Activated naive CD4-positive, alpha-beta T cell treated with anti-CD3 and anti-CD28 coated beads, Interleukin-2, amount 50 U/mL, for 72 hours (primary cell): ENCODE measurements around the gene STING1. TPM values are rescaled to one million over a fixed set of nuclear protein-coding genes. Genes with fewer than 3 reads are reported as not detected.
"Not testable (repeated sequence)": the region's sequence is repeated elsewhere in the genome, so short reads cannot be mapped to it uniquely, and the experiment has no call there.

Source experiments
- ATAC-seq, 2 donors: fragments of 150-1000 bp; cut with Tn5 transposase; 2 replicates each; pipeline ENCODE4 v1.10.0; 2021; ENCODE audit warnings: mild to moderate bottlenecking in 2 of 2, moderate library complexity in 2 of 2
- DNase-seq, 2 donors: peaks; one replicate each; pipeline ENCODE4 v3.0.0; 2021 to 2022; ENCODE audit warnings: low spot score in 2 of 2
- H3K27ac Mint-ChIP-seq, 2 donors: one replicate each; pipeline ENCODE4 v1.8.0; 2022; ENCODE audit warnings: mild to moderate bottlenecking in 2 of 2, mixed read lengths in 2 of 2
- H3K36me3 Mint-ChIP-seq, 2 donors: one replicate each; pipeline ENCODE4 v1.8.0; 2022; ENCODE audit warnings: mixed read lengths in 2 of 2
- H3K9me3 Mint-ChIP-seq, 2 donors: one replicate each; pipeline ENCODE4 v1.8.0; 2022; ENCODE audit warnings: mixed read lengths in 2 of 2
- total RNA-seq, 2 donors: library from RNA; stranded (reverse); gene quantifications; one replicate each; pipeline ENCODE4 v1.2.3, GENCODE V29; 2022

STING1 gene
- total RNA-seq, 2 donors from 2014 or later, result 128 to 254 TPM

- DNase-seq (no peak), ATAC-seq (peak in 1 of 2 donors; percentile 25)
- Mint-ChIP-seq H3K36me3 (no peaks in the 10 kb centered on the region), H3K27ac (peak overlapping the region in 1 of 2 donors; percentile 26), H3K9me3 (peaks cover 0 to 8% of the 10 kb centered on the region in 2 donors)
Observed at GRCh38 chr5:139457653-139458306, 24.8 kb downstream of the STING1 start.

GRCh38 chr5:139457241-139457640, 25.3 kb downstream of the STING1 start:
- DNase-seq (no peak), ATAC-seq (no peak)
- Mint-ChIP-seq H3K36me3 (no peaks in the 10 kb centered on the region), H3K27ac (peak overlapping the region; percentile 3 to 26), H3K9me3 (peaks cover 0 to 8% of the 10 kb centered on the region in 2 donors)

- Mint-ChIP-seq H3K9me3 (peaks cover 0 to 8% of the 10 kb centered on the region in 2 donors), H3K36me3 (no peaks in the 10 kb centered on the region), H3K27ac (peak overlapping the region; percentile 2 to 26)
- no peak for ATAC-seq
- DNase-seq, result no peak
Observed at GRCh38 chr5:139456776-139457175, 25.8 kb downstream of the STING1 start.

- H3K27ac Mint-ChIP-seq, result peak overlapping the region in 1 of 2 donors; percentile 60
- peaks cover 0 to 8% of the 10 kb centered on the region in 2 donors for H3K9me3 Mint-ChIP-seq
- ATAC-seq, result no peak
- peak in 1 of 2 donors; percentile 54 for DNase-seq
- H3K36me3 Mint-ChIP-seq, result no peaks in the 10 kb centered on the region
Observed at GRCh38 chr5:139454568-139455290, 27.8 kb downstream of the STING1 start.

GRCh38 chr5:139453683-139454567, 28.6 kb downstream of the STING1 start:
- Mint-ChIP-seq H3K27ac (peak overlapping the region in 1 of 2 donors; percentile 60), H3K36me3 (peaks cover 2% of the 10 kb centered on the region in 2 donors), H3K9me3 (peaks cover 2 to 8% of the 10 kb centered on the region in 2 donors)
- DNase-seq (peak in 1 of 2 donors; percentile 53), ATAC-seq (peak in 1 of 2 donors; percentile 15)

- Mint-ChIP-seq H3K27ac (no peak overlapping the region), H3K36me3 (peaks cover 13 to 19% of the 10 kb centered on the region in 2 donors), H3K9me3 (peaks cover 9 to 10% of the 10 kb centered on the region in 2 donors)
- DNase-seq, result peak in 1 of 2 donors; percentile 35
- ATAC-seq, result peak in 1 of 2 donors; percentile 9
Observed at GRCh38 chr5:139451878-139452660, 30.5 kb downstream of the STING1 start.

- peaks cover 12 to 19% of the 10 kb centered on the region in 2 donors for H3K9me3 Mint-ChIP-seq
- peak in 1 of 2 donors; percentile 52 for DNase-seq
- H3K27ac Mint-ChIP-seq, result no peak overlapping the region
- peaks cover 20 to 28% of the 10 kb centered on the region in 2 donors for H3K36me3 Mint-ChIP-seq
- no peak for ATAC-seq
Observed at GRCh38 chr5:139451176-139451575, 31.4 kb downstream of the STING1 start.

GRCh38 chr5:139446956-139447779, 35.4 kb downstream of the STING1 start:
- peaks cover 20 to 32% of the 10 kb centered on the region in 2 donors for H3K36me3 Mint-ChIP-seq
- peaks cover 3 to 19% of the 10 kb centered on the region in 2 donors for H3K9me3 Mint-ChIP-seq
- ATAC-seq, result peak; percentile 86
- peak; percentile 60 to 72 for DNase-seq
- peak overlapping the region; percentile 98 to 99 for H3K27ac Mint-ChIP-seq

- Mint-ChIP-seq H3K27ac (peak overlapping the region; percentile 98 to 99), H3K9me3 (peaks cover 3 to 19% of the 10 kb centered on the region in 2 donors), H3K36me3 (peaks cover 20 to 39% of the 10 kb centered on the region in 2 donors)
- ATAC-seq, result no peak
- DNase-seq, result no peak
Observed at GRCh38 chr5:139445325-139446170, 37.0 kb downstream of the STING1 start.

- ATAC-seq (peak; percentile 2 to 10), DNase-seq (no peak)
- peaks cover 3 to 17% of the 10 kb centered on the region in 2 donors for H3K9me3 Mint-ChIP-seq
- H3K36me3 Mint-ChIP-seq, result peaks cover 18 to 44% of the 10 kb centered on the region in 2 donors
- peak overlapping the region; percentile 69 to 94 for H3K27ac Mint-ChIP-seq
Observed at GRCh38 chr5:139443831-139444453, 38.6 kb downstream of the STING1 start.

- DNase-seq, H3K9me3 Mint-ChIP-seq, ATAC-seq: not testable (repeated sequence)
- peaks cover 0 to 45% of the 10 kb centered on the region in 2 donors for H3K36me3 Mint-ChIP-seq
- H3K27ac Mint-ChIP-seq, result peak overlapping the region in 1 of 2 donors; percentile 93
Observed at GRCh38 chr5:139440416-139440815, 42.1 kb downstream of the STING1 start.

- ATAC-seq (peak; percentile 87 to 91), DNase-seq (peak; percentile 88 to 89)
- Mint-ChIP-seq H3K9me3 (no peaks in the 10 kb centered on the region), H3K27ac (peak within 1 kb of the TSS; percentile 93 to 100), H3K36me3 (peaks cover 0 to 55% of the 10 kb centered on the region in 2 donors)
Observed at GRCh38 chr5:139439013-139439903, 43.3 kb downstream of the STING1 start, which contains the start of gene DNAJC18. Gene DNAJC18 (minus strand): TSS chr5:139439525. CDS start chr5:139439445, 80 bp downstream.

- ATAC-seq, result no peak
- H3K9me3 Mint-ChIP-seq, result no peaks in the 10 kb centered on the region
- H3K36me3 Mint-ChIP-seq, result peaks cover 0 to 55% of the 10 kb centered on the region in 2 donors
- H3K27ac Mint-ChIP-seq, result peak overlapping the region; percentile 93 to 95
- no peak for DNase-seq
Observed at GRCh38 chr5:139438707-139439012, 43.9 kb downstream of the STING1 start.
